Lower lobe of right lung (tissue), 2 donors: ENCODE data around the gene FADS6. TPM values are rescaled to one million over a fixed set of nuclear protein-coding genes. Genes with fewer than 3 reads are reported as not detected.
A peak's percentile ranks its signal among the peaks of the same experiment; 100 is the strongest.

Experiments used
- ATAC-seq, 2 donors: fragments of 200-7000 bp; cut with Tn5 transposase; one replicate each; pipeline ENCODE4 v1.9.1; 2020 to 2022; ENCODE audit warnings: mild to moderate bottlenecking in 2 of 2, moderate library complexity in 2 of 2
- DNase-seq: peaks from one replicate; pipeline ENCODE4 v3.0.0-alpha.2; 2020
- H3K27ac ChIP-seq: fragments of 200-600 bp; one replicate; pipeline ENCODE4 v1.8.0; 2022
- H3K27me3 ChIP-seq: fragments of 200-600 bp; one replicate; pipeline ENCODE4 v1.8.0; 2022; ENCODE audit warnings: low read depth
- H3K36me3 ChIP-seq: fragments of 200-600 bp; one replicate; pipeline ENCODE4 v1.8.0; 2022; ENCODE audit warnings: mild to moderate bottlenecking
- H3K4me1 ChIP-seq: fragments of 200-600 bp; one replicate; pipeline ENCODE4 v1.8.0; 2022
- H3K4me3 ChIP-seq: fragments of 200-600 bp; one replicate; pipeline ENCODE4 v1.8.0; 2022; ENCODE audit warnings: mild to moderate bottlenecking
- H3K9me3 ChIP-seq: fragments of 200-600 bp; one replicate; pipeline ENCODE4 v1.8.0; 2022
- CTCF ChIP-seq: fragments of 200-600 bp; IDR thresholded peaks from one replicate; pipeline ENCODE4 v1.8.0; 2022; ENCODE audit warnings: antibody characterized with exemption, mild to moderate bottlenecking
- intact Hi-C: fragments of 100-400 bp; cut with DNase I; formaldehyde crosslinking; loops from one replicate; pipeline ENCODE4 v1.11.0; 2022
- long read RNA-seq: library from polyadenylated mRNA; unstranded; transcript quantifications from one replicate; pipeline ENCODE4 v2.0.0, GENCODE V29; 2021
- total RNA-seq: library from RNA; stranded (reverse); fragmentation: NEBNext Ultra II Directional; extraction: Animal tissue kit (Norgen Biotek cat#: 25700); gene quantifications from one replicate; pipeline ENCODE4 v1.2.1, GENCODE V29; 2021
- donor health status: DM: no; HTN: yes; CAD: no; lungs with severe emphysema.

FADS6 gene, protein sequence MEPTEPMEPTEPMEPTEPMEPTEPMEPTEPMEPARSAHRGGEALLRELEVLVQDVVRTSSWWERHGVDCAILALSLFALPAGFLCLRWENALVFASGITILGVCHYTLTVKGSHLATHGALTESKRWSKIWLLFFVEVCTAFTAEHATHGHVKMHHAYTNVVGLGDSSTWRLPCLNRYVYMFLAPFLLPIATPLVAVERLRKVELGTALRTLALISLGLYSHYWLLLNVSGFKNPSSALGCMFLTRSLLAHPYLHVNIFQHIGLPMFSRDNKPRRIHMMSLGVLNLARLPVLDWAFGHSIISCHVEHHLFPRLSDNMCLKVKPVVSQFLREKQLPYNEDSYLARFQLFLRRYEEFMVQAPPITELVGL
- total RNA-seq, result not detected
- long read RNA-seq, result 0 reads

DNA sequence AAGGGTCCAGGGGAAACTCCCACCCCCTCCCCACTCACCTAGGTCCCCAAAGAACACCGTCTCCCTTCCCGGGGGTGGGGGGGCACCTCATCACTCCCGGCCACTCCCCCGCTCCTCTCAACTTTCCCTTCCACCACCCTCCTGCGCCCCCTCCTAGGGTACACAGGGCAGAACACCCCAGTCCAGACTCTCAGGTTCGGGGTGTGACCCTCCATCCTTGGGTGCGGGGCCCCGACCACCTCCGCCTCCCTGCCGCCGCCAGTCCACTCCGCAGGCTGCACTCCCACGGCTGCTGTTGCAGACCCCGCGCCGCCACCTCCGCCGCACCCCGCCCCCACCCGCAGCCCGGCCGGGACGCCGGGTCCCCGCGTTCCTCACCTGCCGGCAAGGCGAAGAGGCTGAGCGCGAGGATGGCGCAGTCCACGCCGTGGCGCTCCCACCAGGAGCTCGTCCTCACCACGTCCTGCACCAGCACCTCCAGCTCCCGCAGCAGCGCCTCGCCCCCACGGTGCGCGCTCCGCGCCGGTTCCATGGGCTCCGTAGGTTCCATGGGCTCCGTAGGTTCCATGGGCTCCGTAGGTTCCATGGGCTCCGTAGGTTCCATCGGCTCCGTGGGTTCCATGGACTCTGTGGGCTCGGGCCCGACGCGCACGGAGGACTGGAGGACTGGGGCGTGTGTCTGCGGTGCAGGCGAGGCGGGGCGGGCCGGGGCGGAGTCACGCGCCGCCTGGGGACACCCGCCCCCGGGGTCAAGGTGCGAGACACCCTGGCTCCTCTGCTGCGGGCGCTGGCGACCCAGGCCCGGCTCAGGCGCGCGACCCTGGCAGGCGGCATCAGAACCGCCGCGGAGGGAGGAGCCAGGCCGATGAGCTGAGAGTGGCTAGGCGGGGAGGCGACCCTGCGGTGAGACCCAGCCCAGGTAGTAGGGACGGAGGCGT is at the start of gene FADS6:
TSS of gene FADS6 (minus strand) at position 660 of the 938 bp plus-strand sequence. CDS start at position 622, 38 bp downstream.
- no peak within 1 kb of the TSS for H3K27ac ChIP-seq
- DNase-seq (no peak), ATAC-seq (peak; percentile 41 to 46)
- no peaks in the 10 kb centered on the region for H3K36me3 ChIP-seq
- peak within 1 kb of the TSS; percentile 30 for H3K4me3 ChIP-seq
- no peaks in the 10 kb centered on the region for H3K9me3 ChIP-seq
- intact Hi-C loops, result no loop called here
- no peak for TF ChIP-seq CTCF
- H3K27me3 ChIP-seq, result peaks cover 70% of the 10 kb centered on the region
- peaks cover 14% of the 10 kb centered on the region for H3K4me1 ChIP-seq

DNA sequence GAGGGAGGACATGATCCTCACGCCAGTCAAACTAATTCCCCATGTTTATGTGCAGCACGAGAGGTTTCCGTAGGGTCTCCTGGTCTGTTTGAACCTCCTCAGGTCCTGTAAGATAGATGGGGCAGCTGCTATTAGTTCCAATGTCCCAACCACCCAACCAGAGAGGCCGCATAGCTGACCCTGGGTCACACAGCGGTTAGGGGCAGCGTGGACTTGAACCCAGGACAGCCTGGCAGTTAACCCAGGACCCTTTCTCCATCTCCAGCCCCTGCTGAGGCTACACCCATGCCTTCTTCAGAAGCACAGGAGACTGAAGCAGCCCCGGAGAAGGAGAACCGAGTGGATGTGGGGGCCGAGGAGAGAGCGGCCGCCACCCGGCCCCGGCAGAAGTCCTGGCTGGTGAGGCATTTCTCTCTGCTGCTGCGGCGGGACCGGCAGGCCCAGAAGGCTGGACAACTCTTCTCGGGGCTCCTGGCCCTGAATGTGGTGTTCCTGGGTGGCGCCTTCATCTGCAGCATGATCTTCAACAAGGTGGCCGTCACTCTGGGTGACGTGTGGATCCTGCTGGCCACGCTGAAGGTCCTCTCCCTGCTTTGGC is 47.8 kb upstream of the FADS6 start:
- Histone ChIP-seq H3K4me3 (no peak overlapping the region), H3K36me3 (no peaks in the 10 kb centered on the region), H3K27ac (no peak overlapping the region), H3K4me1 (no peaks in the 10 kb centered on the region), H3K9me3 (no peaks in the 10 kb centered on the region), H3K27me3 (peaks cover 43% of the 10 kb centered on the region)
- TF ChIP-seq CTCF, result no peak
- intact Hi-C loops, result no loop called here
- no peak for DNase-seq
- no peak for ATAC-seq

DNA sequence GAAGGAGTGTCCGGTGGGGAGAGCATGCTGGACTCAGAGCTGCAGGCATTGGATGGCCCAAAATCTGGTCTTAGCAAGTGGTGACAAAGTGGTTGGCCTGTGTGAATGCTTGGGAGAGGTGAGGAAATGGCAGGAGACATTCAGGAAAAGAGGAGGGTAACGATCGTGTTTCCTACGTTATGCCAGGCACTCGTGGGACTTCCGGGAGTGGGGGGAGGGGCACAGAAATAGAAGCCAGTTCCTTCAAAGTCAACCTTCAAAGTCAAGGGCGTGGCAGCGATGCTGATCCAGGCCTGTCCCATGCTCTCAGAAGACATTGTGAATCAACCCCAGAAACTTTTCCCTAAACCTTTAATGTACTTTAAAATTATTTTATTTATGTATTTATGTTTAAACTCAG is 46.1 kb upstream of the FADS6 start:
- DNase-seq (no peak), ATAC-seq (no peak)
- H3K4me1 ChIP-seq, result no peaks in the 10 kb centered on the region
- H3K4me3 ChIP-seq, result no peak overlapping the region
- H3K27me3 ChIP-seq, result peaks cover 60% of the 10 kb centered on the region
- intact Hi-C loops, result no loop called here
- H3K36me3 ChIP-seq, result no peaks in the 10 kb centered on the region
- TF ChIP-seq CTCF, result no peak
- H3K9me3 ChIP-seq, result no peaks in the 10 kb centered on the region
- H3K27ac ChIP-seq, result no peak overlapping the region

- Histone ChIP-seq H3K4me3 (no peak overlapping the region), H3K27me3 (peaks cover 64% of the 10 kb centered on the region), H3K36me3 (no peaks in the 10 kb centered on the region), H3K27ac (no peak overlapping the region), H3K4me1 (no peaks in the 10 kb centered on the region), H3K9me3 (no peaks in the 10 kb centered on the region)
- ATAC-seq, result no peak
- no peak for TF ChIP-seq CTCF
- no peak for DNase-seq
- intact Hi-C loops, result no loop called here
Observed at GRCh38 chr17:74938194-74938950, 44.9 kb upstream of the FADS6 start.
